ENCODE data around the gene GPR15.

GPR15 gene

GRCh38 chr3:98582042-98582441 is 50.3 kb downstream of the GPR15 start:
- Histone ChIP-seq H3K36me3 (peaks cover 11% of the 10 kb centered on the region; the same call in 1 of the 2 replicates), H3K27me3 (no peaks in the 10 kb centered on the region), H3K9me3 (no peaks in the 10 kb centered on the region), H3K4me1 (no peaks in the 10 kb centered on the region), H3K4me3 (ENCODE audit: low read depth, low read length) (no peak overlapping the region)
- no peak for DNase-seq
- TF ChIP-seq, protein P1, sequence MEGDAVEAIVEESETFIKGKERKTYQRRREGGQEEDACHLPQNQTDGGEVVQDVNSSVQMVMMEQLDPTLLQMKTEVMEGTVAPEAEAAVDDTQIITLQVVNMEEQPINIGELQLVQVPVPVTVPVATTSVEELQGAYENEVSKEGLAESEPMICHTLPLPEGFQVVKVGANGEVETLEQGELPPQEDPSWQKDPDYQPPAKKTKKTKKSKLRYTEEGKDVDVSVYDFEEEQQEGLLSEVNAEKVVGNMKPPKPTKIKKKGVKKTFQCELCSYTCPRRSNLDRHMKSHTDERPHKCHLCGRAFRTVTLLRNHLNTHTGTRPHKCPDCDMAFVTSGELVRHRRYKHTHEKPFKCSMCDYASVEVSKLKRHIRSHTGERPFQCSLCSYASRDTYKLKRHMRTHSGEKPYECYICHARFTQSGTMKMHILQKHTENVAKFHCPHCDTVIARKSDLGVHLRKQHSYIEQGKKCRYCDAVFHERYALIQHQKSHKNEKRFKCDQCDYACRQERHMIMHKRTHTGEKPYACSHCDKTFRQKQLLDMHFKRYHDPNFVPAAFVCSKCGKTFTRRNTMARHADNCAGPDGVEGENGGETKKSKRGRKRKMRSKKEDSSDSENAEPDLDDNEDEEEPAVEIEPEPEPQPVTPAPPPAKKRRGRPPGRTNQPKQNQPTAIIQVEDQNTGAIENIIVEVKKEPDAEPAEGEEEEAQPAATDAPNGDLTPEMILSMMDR (IDR thresholded peaks at IDR 0.05; ENCODE audit: low read depth, low read length): no peak

- Histone ChIP-seq H3K27me3 (no peaks in the 10 kb centered on the region), H3K36me3 (peaks cover 11% of the 10 kb centered on the region; the same call in 1 of the 2 replicates), H3K4me3 (ENCODE audit: low read depth, low read length) (no peak overlapping the region), H3K4me1 (no peaks in the 10 kb centered on the region), H3K9me3 (no peaks in the 10 kb centered on the region)
- DNase-seq: no peak
- TF ChIP-seq, protein P1 (IDR thresholded peaks at IDR 0.05; ENCODE audit: low read depth, low read length): no peak
These were observed 52.0 kb downstream of the GPR15 start for GRCh38 chr3:98583766-98584165.

Data from BE2C (cell line).